Activated T-helper 1 cell treated with anti-CD3 and anti-CD28 coated beads, Interleukin-12 subunit alpha, Interleukin-12 subunit beta, Interleukin-2, Interleukin-4 antibody, amounts not matched to agents 30 ng/mL and 10 ng/mL and 1 ng/mL, durations not matched to agents 14 hours and 24 hours and 36 hours (primary cell): ENCODE measurements around the gene CPA5. TPM values are rescaled to one million over a fixed set of nuclear protein-coding genes. Genes with fewer than 3 reads are reported as not detected.

ENCODE experiments used
- DNase-seq: peaks from one replicate; pipeline ENCODE4 v3.0.0; 2021; ENCODE audit warnings: low spot score
- H3K27ac Mint-ChIP-seq: one replicate; pipeline ENCODE4 v1.8.0; 2021; ENCODE audit warnings: mild to moderate bottlenecking, mixed read lengths
- H3K27me3 Mint-ChIP-seq: one replicate; pipeline ENCODE4 v1.8.0; 2022; ENCODE audit warnings: mild to moderate bottlenecking, moderate library complexity, mixed read lengths; ENCODE audit not compliant: insufficient read depth
- H3K36me3 Mint-ChIP-seq: one replicate; pipeline ENCODE4 v1.8.0; 2021; ENCODE audit warnings: low read depth, mixed read lengths
- H3K4me1 Mint-ChIP-seq: one replicate; pipeline ENCODE4 v1.8.0; 2021; ENCODE audit warnings: low read depth, mixed read lengths
- H3K4me3 Mint-ChIP-seq: one replicate; pipeline ENCODE4 v1.8.0; 2021; ENCODE audit warnings: mild to moderate bottlenecking, moderate library complexity, mixed read lengths
- H3K9me3 Mint-ChIP-seq: one replicate; pipeline ENCODE4 v1.8.0; 2021; ENCODE audit warnings: mixed read lengths
- intact Hi-C: fragments of 100-400 bp; cut with micrococcal nuclease; formaldehyde crosslinking; loops from one replicate; pipeline ENCODE4 v1.15.1; 2024
- total RNA-seq: library from RNA; stranded (reverse); gene quantifications from 2 replicates; pipeline ENCODE4 v1.2.3, GENCODE V29; 2022

Gene CPA5
- total RNA-seq, 1 donor from 2014 or later = 1.3 TPM

- Mint-ChIP-seq H3K4me1 (peaks cover 5% of the 10 kb centered on the region), H3K9me3 (no peaks in the 10 kb centered on the region), H3K4me3 (no peak overlapping the region), H3K27ac (no peak overlapping the region), H3K27me3 (no peaks in the 10 kb centered on the region), H3K36me3 (peaks cover 2% of the 10 kb centered on the region)
- no peak for DNase-seq
- intact Hi-C loops = no loop called here
Observed at GRCh38 chr7:130409067-130409711, 64.6 kb downstream of the CPA5 start.

- intact Hi-C loops = no loop called here
- H3K36me3 Mint-ChIP-seq = peaks cover 2% of the 10 kb centered on the region
- H3K4me3 Mint-ChIP-seq = no peak overlapping the region
- H3K4me1 Mint-ChIP-seq = peaks cover 6% of the 10 kb centered on the region
- H3K27ac Mint-ChIP-seq = no peak overlapping the region
- DNase-seq = no peak
- no peaks in the 10 kb centered on the region for H3K27me3 Mint-ChIP-seq
- no peaks in the 10 kb centered on the region for H3K9me3 Mint-ChIP-seq
Observed at GRCh38 chr7:130409712-130410072, 65.1 kb downstream of the CPA5 start.

GRCh38 chr7:130410868-130411541 is 66.4 kb downstream of the CPA5 start:
- Mint-ChIP-seq H3K36me3 (peaks cover 2% of the 10 kb centered on the region), H3K4me3 (no peak overlapping the region), H3K9me3 (no peaks in the 10 kb centered on the region), H3K4me1 (peaks cover 15% of the 10 kb centered on the region), H3K27me3 (no peaks in the 10 kb centered on the region), H3K27ac (no peak overlapping the region)
- no peak for DNase-seq
- intact Hi-C loops = no loop called here

- no peaks in the 10 kb centered on the region for H3K27me3 Mint-ChIP-seq
- no peak for DNase-seq
- H3K27ac Mint-ChIP-seq = no peak overlapping the region
- no peak overlapping the region for H3K4me3 Mint-ChIP-seq
- intact Hi-C loops = no loop called here
- H3K4me1 Mint-ChIP-seq = peaks cover 37% of the 10 kb centered on the region
- H3K36me3 Mint-ChIP-seq = peaks cover 2% of the 10 kb centered on the region
- H3K9me3 Mint-ChIP-seq = no peaks in the 10 kb centered on the region
Observed at GRCh38 chr7:130413201-130413600, 68.6 kb downstream of the CPA5 start.

- Mint-ChIP-seq H3K36me3 (peaks cover 2% of the 10 kb centered on the region), H3K27me3 (no peaks in the 10 kb centered on the region), H3K9me3 (no peaks in the 10 kb centered on the region), H3K4me1 (peaks cover 41% of the 10 kb centered on the region), H3K4me3 (no peak overlapping the region), H3K27ac (no peak overlapping the region)
- intact Hi-C loops = no loop called here
- DNase-seq = no peak
Observed at GRCh38 chr7:130415006-130415405, 70.4 kb downstream of the CPA5 start.

GRCh38 chr7:130417213-130417612 is 72.6 kb downstream of the CPA5 start:
- no peaks in the 10 kb centered on the region for H3K9me3 Mint-ChIP-seq
- H3K4me1 Mint-ChIP-seq = peaks cover 52% of the 10 kb centered on the region
- no peak for DNase-seq
- no peaks in the 10 kb centered on the region for H3K27me3 Mint-ChIP-seq
- H3K36me3 Mint-ChIP-seq = no peaks in the 10 kb centered on the region
- intact Hi-C loops = loop anchor here (1.0 to 2.0 kb wide), 3 partner anchors 24 to 345 kb away; partner anchors contain the start of gene CEP41
- H3K27ac Mint-ChIP-seq = peak overlapping the region; percentile 24
- H3K4me3 Mint-ChIP-seq = peak overlapping the region; percentile 1

- Mint-ChIP-seq H3K27ac (no peak overlapping the region), H3K9me3 (no peaks in the 10 kb centered on the region), H3K4me3 (no peak overlapping the region), H3K36me3 (no peaks in the 10 kb centered on the region), H3K4me1 (peaks cover 57% of the 10 kb centered on the region), H3K27me3 (no peaks in the 10 kb centered on the region)
- DNase-seq = no peak
- intact Hi-C loops = no loop called here
Observed at GRCh38 chr7:130418306-130418705, 73.7 kb downstream of the CPA5 start.

Other genes with a start within 250 kb of the CPA5 start
- 47.4 and 55.0 TPM in 2 replicates for gene TMEM209, start 139.4 kb upstream of the CPA5 start, total RNA-seq
- gene SSMEM1, start 137.0 kb upstream of the CPA5 start, total RNA-seq = not detected in 2 replicates
- gene CPA2, start 78.0 kb upstream of the CPA5 start, total RNA-seq = not detected in 2 replicates
- gene CPA4, start 51.7 kb upstream of the CPA5 start, total RNA-seq = not detected in 2 replicates
- gene CPA1, start 35.7 kb downstream of the CPA5 start, total RNA-seq = not detected in 2 replicates
- gene CEP41, start 96.2 kb downstream of the CPA5 start, total RNA-seq = 17.1 and 17.8 TPM in 2 replicates
- 4.1 and 9.1 TPM in 2 replicates for gene MEST, start 147.3 kb downstream of the CPA5 start, total RNA-seq